Pancreas (tissue), 10 donors: ENCODE measurements around the gene MTAP. TPM values are rescaled to one million over a fixed set of nuclear protein-coding genes. Genes with fewer than 3 reads are reported as not detected.

ENCODE experiments used
- ATAC-seq, 4 donors: fragments of 200-7000 bp; cut with Tn5 transposase; one replicate each; pipeline versions ENCODE4 v1.8.0 to v1.9.1; 2020; ENCODE audit warnings: mild to moderate bottlenecking in 4 of 4, moderate library complexity in 4 of 4
- DNase-seq, 6 donors: peaks; one replicate each; pipeline ENCODE4 v3.0.0-alpha.2; 2020
- FAIRE-seq: peaks from 2 replicates; lab custom pipeline; 2012; peaks lifted over from hg19 to GRCh38; lab: Jason Lieb, UNC
- H3K27ac ChIP-seq, 4 donors: fragments of 200-600 bp; sonication (generic); 1 replicate in 3 of 4; 2 replicates in 1 of 4; pipeline versions ENCODE4 v1.5.0 to v1.8.0; 2020
- H3K27me3 ChIP-seq, 4 donors: fragments of 200-600 bp; one replicate each; pipeline ENCODE4 v1.8.0; 2021
- H3K36me3 ChIP-seq, 3 donors: fragments of 200-600 bp; sonication (generic) in 1 of 3; one replicate each; pipeline versions ENCODE4 v1.5.0 to v1.8.0; 2020 to 2021
- H3K4me1 ChIP-seq, 3 donors: fragments of 200-600 bp; one replicate each; pipeline ENCODE4 v1.8.0; 2021
- H3K4me3 ChIP-seq, 4 donors: fragments of 200-600 bp; sonication (generic) in 2 of 4; one replicate each; pipeline versions ENCODE4 v1.5.0 to v1.8.0; 2020 to 2021
- H3K9me3 ChIP-seq, 4 donors: fragments of 200-600 bp; one replicate each; pipeline ENCODE4 v1.8.0; 2021
- WGBS, 2 donors: extraction: QIAGEN DNeasy Blood & Tissue Kit; methylation state at CpG; one replicate each; pipeline ENCODE4 v1.1.7; 2013; 5-methylcytosine and 5-hydroxymethylcytosine counted together
- intact Hi-C, 3 donors: fragments of 100-400 bp; cut with DNase I; formaldehyde crosslinking; loops; one replicate each; pipeline versions ENCODE4 v1.11.1 to v1.14.2; 2022
- polyA plus RNA-seq, 2 donors: library from polyadenylated mRNA; stranded (reverse); fragments of 200-250 nt; gene quantifications; one replicate each; pipeline ENCODE4 v1.2.3, GENCODE V29; 2013
- total RNA-seq, 6 donors: library from RNA; stranded (reverse); fragmentation: NEBNext Ultra II Directional in 4 of 6; extraction: Animal tissue kit (Norgen Biotek cat#: 25700) in 4 of 6; gene quantifications; one replicate each; pipeline versions ENCODE4 v1.2.1 to v1.2.4, GENCODE V29; 2021 to 2023
- TF ChIP-seq, protein P1 (sequence below), 4 donors: fragments of 200-600 bp; sonication (generic) in 3 of 4; IDR thresholded peaks; one replicate each; pipeline versions ENCODE4 v1.5.0 to v1.8.0; 2021; ENCODE audit warnings: antibody characterized with exemption in 4 of 4
- donor health status: healthy with polysubstance abuse.
- donor health status: DM: no; HTN: no; CAD: no; lungs with moderate emphysema.
- donor health status: DM: no; HTN: no; CAD: no.
- donor health status: control.
- donor health status: control.
- donor health status: Bipolar disorder and iron deficiency.
- donor health status: DM: yes; HTN: yes; CAD: no.
- donor health status: DM: no; HTN: no; CAD: no.
- donor health status: DM: no; HTN: no; CAD: no.
- donor health status: DM: yes; HTN: yes; CAD: no.

Gene MTAP
- total and polyA plus RNA-seq, 8 donors = 4.7 to 26.7 (median 16.7) TPM

DNA sequence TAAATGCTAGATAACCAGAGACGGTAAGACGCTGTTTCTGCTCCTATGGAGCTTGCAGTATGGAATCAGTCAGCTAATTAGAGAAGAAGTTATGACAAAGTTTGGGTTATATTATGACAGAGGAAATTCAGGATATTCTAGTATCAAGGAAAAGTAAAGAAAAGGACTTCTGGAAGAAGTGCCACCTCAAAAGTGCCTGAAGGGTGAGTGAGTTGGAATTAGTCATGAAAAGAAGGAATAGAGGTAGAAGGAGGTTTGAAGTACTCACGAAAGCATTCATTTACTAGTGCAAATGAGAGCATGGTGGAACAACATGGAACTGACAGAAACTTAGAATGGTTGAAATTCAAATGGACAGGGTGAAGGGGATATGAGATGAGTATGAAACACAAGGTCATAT, 40.4 kb upstream of the MTAP start:
- TF ChIP-seq, protein P1, sequence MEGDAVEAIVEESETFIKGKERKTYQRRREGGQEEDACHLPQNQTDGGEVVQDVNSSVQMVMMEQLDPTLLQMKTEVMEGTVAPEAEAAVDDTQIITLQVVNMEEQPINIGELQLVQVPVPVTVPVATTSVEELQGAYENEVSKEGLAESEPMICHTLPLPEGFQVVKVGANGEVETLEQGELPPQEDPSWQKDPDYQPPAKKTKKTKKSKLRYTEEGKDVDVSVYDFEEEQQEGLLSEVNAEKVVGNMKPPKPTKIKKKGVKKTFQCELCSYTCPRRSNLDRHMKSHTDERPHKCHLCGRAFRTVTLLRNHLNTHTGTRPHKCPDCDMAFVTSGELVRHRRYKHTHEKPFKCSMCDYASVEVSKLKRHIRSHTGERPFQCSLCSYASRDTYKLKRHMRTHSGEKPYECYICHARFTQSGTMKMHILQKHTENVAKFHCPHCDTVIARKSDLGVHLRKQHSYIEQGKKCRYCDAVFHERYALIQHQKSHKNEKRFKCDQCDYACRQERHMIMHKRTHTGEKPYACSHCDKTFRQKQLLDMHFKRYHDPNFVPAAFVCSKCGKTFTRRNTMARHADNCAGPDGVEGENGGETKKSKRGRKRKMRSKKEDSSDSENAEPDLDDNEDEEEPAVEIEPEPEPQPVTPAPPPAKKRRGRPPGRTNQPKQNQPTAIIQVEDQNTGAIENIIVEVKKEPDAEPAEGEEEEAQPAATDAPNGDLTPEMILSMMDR (IDR thresholded peaks at IDR 0.05) = no peak
- intact Hi-C loops = no loop called here
- ATAC-seq (no peak), DNase-seq (no peak), FAIRE-seq (no peak)
- Histone ChIP-seq H3K27me3 (no peaks in the 10 kb centered on the region), H3K27ac (no peak overlapping the region), H3K4me3 (no peak overlapping the region), H3K4me1 (no peaks in the 10 kb centered on the region), H3K36me3 (no peaks in the 10 kb centered on the region), H3K9me3 (no peaks in the 10 kb centered on the region)
- 64 to 77% methylated on average over 3 of the region's 3 CpGs for WGBS, 2 donors

DNA sequence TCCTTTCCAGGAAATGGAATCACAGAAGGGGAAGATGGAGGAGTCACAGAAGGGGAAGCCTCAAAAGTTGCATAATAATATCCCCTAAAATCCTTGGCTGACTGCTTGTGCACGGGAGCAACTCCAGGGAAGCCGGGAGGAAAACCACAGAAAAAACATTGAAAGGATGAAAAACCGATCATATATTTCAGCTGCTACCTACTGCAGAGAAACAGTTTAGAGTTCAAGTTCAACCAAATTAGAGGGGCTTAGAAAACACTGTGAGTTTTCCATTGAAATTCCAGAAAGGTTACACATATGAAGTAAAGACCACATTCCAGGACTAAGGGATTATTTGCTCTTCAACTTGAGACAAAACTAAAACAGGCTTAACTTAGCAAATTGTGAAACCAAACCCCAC, 37.6 kb upstream of the MTAP start:
- FAIRE-seq = no peak
- 44 to 67% methylated on average over 3 of the region's 3 CpGs for WGBS, 2 donors

DNA sequence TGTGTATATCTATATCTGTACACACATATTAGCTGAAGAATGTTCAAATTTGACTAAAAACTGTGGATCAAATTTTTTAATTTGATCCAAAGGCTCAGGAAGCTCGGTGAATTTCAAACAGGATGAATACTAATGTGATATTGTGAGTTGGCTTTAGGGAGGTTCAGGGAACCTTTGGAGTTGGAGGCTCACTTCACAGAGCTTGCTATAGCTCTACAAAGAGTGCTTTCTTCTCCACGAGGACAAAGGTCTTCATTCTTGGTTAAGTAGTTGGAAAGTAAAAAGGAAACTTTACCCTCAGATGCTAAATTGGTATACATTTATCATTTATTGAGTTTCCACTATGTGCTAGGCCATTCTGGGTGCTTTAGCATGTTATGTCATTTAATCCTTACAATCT, 36.3 kb upstream of the MTAP start:
- TF ChIP-seq, protein P1 (IDR thresholded peaks at IDR 0.05) = no peak
- H3K27me3 ChIP-seq = no peaks in the 10 kb centered on the region
- DNase-seq (no peak), FAIRE-seq (no peak), ATAC-seq (no peak)
- intact Hi-C loops = no loop called here
- H3K27ac ChIP-seq = no peak overlapping the region
- H3K9me3 ChIP-seq = no peaks in the 10 kb centered on the region
- H3K4me1 ChIP-seq = no peaks in the 10 kb centered on the region
- 18 to 26% methylated on average over 2 of the region's 2 CpGs for WGBS, 2 donors
- no peaks in the 10 kb centered on the region for H3K36me3 ChIP-seq
- H3K4me3 ChIP-seq = no peak overlapping the region

More for the DNA sequence above, 37.6 kb upstream of the MTAP start:
- Histone ChIP-seq H3K27me3 (no peaks in the 10 kb centered on the region), H3K9me3 (no peaks in the 10 kb centered on the region), H3K4me1 (no peaks in the 10 kb centered on the region), H3K4me3 (no peak overlapping the region), H3K36me3 (no peaks in the 10 kb centered on the region), H3K27ac (no peak overlapping the region)
- no peak for ATAC-seq
- TF ChIP-seq, protein P1 (IDR thresholded peaks at IDR 0.05) = no peak
- intact Hi-C loops = no loop called here
- DNase-seq = no peak

DNA sequence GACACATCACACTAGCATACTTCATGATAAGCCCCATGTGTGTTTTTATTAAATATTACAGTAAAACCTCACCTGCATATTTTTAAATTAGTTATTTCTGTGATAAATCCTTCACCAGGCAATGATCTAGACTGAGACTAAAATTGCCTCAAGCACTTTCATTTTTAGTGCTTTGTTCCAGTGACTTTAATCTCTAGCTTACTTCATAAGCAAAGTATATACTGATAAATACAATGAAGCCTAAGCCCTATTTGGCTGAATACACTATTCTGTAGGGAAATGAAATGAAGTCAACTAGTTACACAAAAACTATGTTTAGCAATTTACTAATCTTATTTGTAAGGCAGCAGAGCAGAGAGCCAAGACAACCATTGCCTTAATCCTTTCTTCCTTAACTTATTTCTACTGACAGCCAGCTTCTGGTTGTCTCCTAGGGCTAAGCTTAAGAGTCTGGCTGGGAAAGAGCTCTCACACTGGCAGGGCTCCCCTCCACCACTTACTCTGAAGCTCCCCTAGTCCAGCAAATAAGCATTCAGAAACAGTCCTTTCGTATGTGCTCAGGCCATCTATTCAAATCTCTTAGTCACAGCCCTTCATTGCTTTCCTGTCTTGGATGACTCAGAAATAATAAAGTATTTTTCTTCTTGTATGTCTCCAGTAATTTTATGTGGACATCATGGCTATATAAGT, 31.4 kb upstream of the MTAP start:
- 47 to 62% methylated on average over 1 of the region's 1 CpG for WGBS, 2 donors
- FAIRE-seq = no peak

DNA sequence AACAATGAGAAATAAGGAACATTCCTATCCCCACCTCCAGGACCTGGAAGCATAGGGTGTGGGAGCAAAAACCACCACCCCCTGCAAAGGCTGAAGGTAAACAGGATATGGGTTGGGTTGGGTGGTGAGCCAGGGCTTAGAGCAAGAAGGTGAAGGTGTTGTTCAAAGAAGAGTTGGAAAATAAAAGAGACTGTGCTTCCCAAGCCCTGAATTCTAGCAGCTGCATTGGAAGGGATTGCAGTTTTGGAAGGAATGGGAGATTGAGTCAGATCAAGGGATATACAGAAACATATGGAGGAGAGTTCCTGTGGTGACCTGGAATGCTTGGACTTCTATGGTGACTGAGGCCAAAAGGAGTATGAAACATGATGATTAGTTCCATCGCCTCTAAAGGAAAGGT, 24.7 kb upstream of the MTAP start:
- FAIRE-seq (no peak), ATAC-seq (no peak), DNase-seq (no peak)
- H3K4me1 ChIP-seq = no peaks in the 10 kb centered on the region
- 68 to 81% methylated on average over 1 of the region's 1 CpG for WGBS, 2 donors
- no peaks in the 10 kb centered on the region for H3K27me3 ChIP-seq
- H3K4me3 ChIP-seq = no peak overlapping the region
- TF ChIP-seq, protein P1 (IDR thresholded peaks at IDR 0.05) = no peak
- intact Hi-C loops = no loop called here
- no peaks in the 10 kb centered on the region for H3K9me3 ChIP-seq
- H3K36me3 ChIP-seq = no peaks in the 10 kb centered on the region
- no peak overlapping the region for H3K27ac ChIP-seq

More for the DNA sequence above, 31.4 kb upstream of the MTAP start:
- no peak for ATAC-seq
- TF ChIP-seq, protein P1 (IDR thresholded peaks at IDR 0.05) = no peak
- intact Hi-C loops = no loop called here
- H3K27me3 ChIP-seq = no peaks in the 10 kb centered on the region
- no peak overlapping the region for H3K27ac ChIP-seq
- H3K9me3 ChIP-seq = no peaks in the 10 kb centered on the region
- H3K4me1 ChIP-seq = no peaks in the 10 kb centered on the region
- H3K36me3 ChIP-seq = no peaks in the 10 kb centered on the region
- no peak for DNase-seq
- no peak overlapping the region for H3K4me3 ChIP-seq
